ENCODE data around the gene ARRDC1. TPM values are rescaled to one million over a fixed set of nuclear protein-coding genes. Genes with fewer than 3 reads are reported as not detected.

The ARRDC1 gene
- total RNA-seq, 1 donor from 2014 or later, result 110 TPM

DNA sequence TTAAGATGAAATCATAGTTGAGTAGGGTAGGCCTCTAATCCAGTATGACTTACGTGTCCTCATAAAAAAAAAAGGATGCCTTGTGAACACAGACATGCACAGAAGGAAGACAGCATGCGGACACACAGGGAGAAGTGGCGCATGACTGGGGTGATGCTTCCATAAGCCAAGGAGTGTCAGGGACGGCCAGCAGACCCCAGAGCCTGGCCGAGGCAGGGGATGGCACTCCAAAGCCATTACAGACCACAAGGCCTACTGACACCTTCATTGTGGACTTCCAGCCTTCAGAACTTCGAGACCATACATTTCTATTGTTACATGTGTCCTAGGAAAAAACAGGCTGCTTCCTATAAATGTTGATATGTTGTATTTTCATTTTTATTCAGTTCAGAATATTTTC is 33.2 kb downstream of the ARRDC1 start:
- Histone ChIP-seq H3K4me3 (ENCODE audit: low read depth, low read length) (no peak overlapping the region), H3K27me3 (ENCODE audit: control insufficient read depth, insufficient read depth, low read length) (no peaks in the 10 kb centered on the region), H3K36me3 (ENCODE audit: control insufficient read depth, insufficient read depth, low read length) (no peaks in the 10 kb centered on the region)
- TF ChIP-seq, protein P1, sequence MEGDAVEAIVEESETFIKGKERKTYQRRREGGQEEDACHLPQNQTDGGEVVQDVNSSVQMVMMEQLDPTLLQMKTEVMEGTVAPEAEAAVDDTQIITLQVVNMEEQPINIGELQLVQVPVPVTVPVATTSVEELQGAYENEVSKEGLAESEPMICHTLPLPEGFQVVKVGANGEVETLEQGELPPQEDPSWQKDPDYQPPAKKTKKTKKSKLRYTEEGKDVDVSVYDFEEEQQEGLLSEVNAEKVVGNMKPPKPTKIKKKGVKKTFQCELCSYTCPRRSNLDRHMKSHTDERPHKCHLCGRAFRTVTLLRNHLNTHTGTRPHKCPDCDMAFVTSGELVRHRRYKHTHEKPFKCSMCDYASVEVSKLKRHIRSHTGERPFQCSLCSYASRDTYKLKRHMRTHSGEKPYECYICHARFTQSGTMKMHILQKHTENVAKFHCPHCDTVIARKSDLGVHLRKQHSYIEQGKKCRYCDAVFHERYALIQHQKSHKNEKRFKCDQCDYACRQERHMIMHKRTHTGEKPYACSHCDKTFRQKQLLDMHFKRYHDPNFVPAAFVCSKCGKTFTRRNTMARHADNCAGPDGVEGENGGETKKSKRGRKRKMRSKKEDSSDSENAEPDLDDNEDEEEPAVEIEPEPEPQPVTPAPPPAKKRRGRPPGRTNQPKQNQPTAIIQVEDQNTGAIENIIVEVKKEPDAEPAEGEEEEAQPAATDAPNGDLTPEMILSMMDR (IDR thresholded peaks at IDR 0.05; ENCODE audit: insufficient read depth, low read length, poor library complexity, severe bottlenecking), result no peak
- no peak for DNase-seq (ENCODE audit: low read depth)

- Histone ChIP-seq H3K36me3 (ENCODE audit: control insufficient read depth, insufficient read depth, low read length) (no peaks in the 10 kb centered on the region), H3K27me3 (ENCODE audit: control insufficient read depth, insufficient read depth, low read length) (no peaks in the 10 kb centered on the region), H3K4me3 (ENCODE audit: low read depth, low read length) (no peak overlapping the region)
- TF ChIP-seq, protein P1 (IDR thresholded peaks at IDR 0.05; ENCODE audit: insufficient read depth, low read length, poor library complexity, severe bottlenecking), result no peak
- DNase-seq (ENCODE audit: low read depth), result no peak
Observed at GRCh38 chr9:137639303-137640051, 34.0 kb downstream of the ARRDC1 start.

- TF ChIP-seq, protein P1 (IDR thresholded peaks at IDR 0.05; ENCODE audit: insufficient read depth, low read length, poor library complexity, severe bottlenecking), result no peak
- Histone ChIP-seq H3K27me3 (ENCODE audit: control insufficient read depth, insufficient read depth, low read length) (no peaks in the 10 kb centered on the region), H3K4me3 (ENCODE audit: low read depth, low read length) (no peak overlapping the region), H3K36me3 (ENCODE audit: control insufficient read depth, insufficient read depth, low read length) (no peaks in the 10 kb centered on the region)
- no peak for DNase-seq (ENCODE audit: low read depth)
Observed at GRCh38 chr9:137640862-137641261, 35.4 kb downstream of the ARRDC1 start.

GRCh38 chr9:137642118-137642601 is 36.7 kb downstream of the ARRDC1 start:
- no peak for DNase-seq (ENCODE audit: low read depth)
- TF ChIP-seq, protein P1 (IDR thresholded peaks at IDR 0.05; ENCODE audit: insufficient read depth, low read length, poor library complexity, severe bottlenecking), result no peak
- no peak overlapping the region for H3K4me3 ChIP-seq (ENCODE audit: low read depth, low read length)
- H3K36me3 ChIP-seq (ENCODE audit: control insufficient read depth, insufficient read depth, low read length), result no peaks in the 10 kb centered on the region
- H3K27me3 ChIP-seq (ENCODE audit: control insufficient read depth, insufficient read depth, low read length), result no peaks in the 10 kb centered on the region

DNA sequence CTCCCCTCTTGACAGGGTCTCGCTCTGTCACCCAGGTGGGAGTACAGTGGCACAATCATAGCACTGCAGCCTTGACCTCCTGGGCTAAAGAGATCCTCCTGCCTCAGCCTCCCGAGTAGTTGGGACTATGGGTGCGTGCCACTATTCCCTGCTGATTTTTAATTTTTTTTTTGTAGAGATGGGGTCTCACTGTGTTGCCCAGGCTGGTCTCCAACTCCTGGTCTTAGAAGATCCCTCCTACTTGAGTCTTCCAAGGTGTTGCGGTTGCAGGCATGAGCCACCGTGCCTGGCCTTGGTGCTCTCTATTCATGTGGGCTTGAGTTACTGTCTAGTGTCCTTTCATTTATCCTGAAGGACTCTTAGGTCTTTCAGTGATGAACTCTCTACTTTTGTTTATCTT is 37.4 kb downstream of the ARRDC1 start:
- no peak for DNase-seq (ENCODE audit: low read depth)
- H3K27me3 ChIP-seq (ENCODE audit: control insufficient read depth, insufficient read depth, low read length), result no peaks in the 10 kb centered on the region
- no peaks in the 10 kb centered on the region for H3K36me3 ChIP-seq (ENCODE audit: control insufficient read depth, insufficient read depth, low read length)
- H3K4me3 ChIP-seq (ENCODE audit: low read depth, low read length), result no peak overlapping the region
- TF ChIP-seq, protein P1 (IDR thresholded peaks at IDR 0.05; ENCODE audit: insufficient read depth, low read length, poor library complexity, severe bottlenecking), result no peak

GRCh38 chr9:137643921-137644320 is 38.4 kb downstream of the ARRDC1 start:
- H3K36me3 ChIP-seq (ENCODE audit: control insufficient read depth, insufficient read depth, low read length), result no peaks in the 10 kb centered on the region

More at GRCh38 chr9:137643921-137644320, 38.4 kb downstream of the ARRDC1 start:
- TF ChIP-seq, protein P1 (IDR thresholded peaks at IDR 0.05; ENCODE audit: insufficient read depth, low read length, poor library complexity, severe bottlenecking), result no peak
- no peak for DNase-seq (ENCODE audit: low read depth)
- Histone ChIP-seq H3K27me3 (ENCODE audit: control insufficient read depth, insufficient read depth, low read length) (no peaks in the 10 kb centered on the region), H3K4me3 (ENCODE audit: low read depth, low read length) (no peak overlapping the region)
